ENCODE measurements around the gene HLF. TPM values are rescaled to one million over a fixed set of nuclear protein-coding genes. Genes with fewer than 3 reads are reported as not detected.

The HLF gene
- polyA plus RNA-seq, 3 donors = not detected

GRCh38 chr17:55271958-55272710, 7.4 kb downstream of the HLF start:
- intact Hi-C loops (cut with micrococcal nuclease) = no loop called here
- H3K4me3 ChIP-seq (replicated peaks in 1 of 3; ENCODE audit: low read depth in 2 of 3, low read length in 3 of 3) = no peak overlapping the region
- H3K4me1 ChIP-seq (ENCODE audit: control insufficient read depth in 1 of 2, insufficient read depth in 2 of 2, low read length in 2 of 2) = no peaks in the 10 kb centered on the region
- Mint-ChIP-seq H3K9me3 (peaks cover 3 to 14% (median 11%) of the 10 kb centered on the region in 7 donors), H3K4me1 (peaks cover 2% of the 10 kb centered on the region), H3K27me3 (ENCODE audit: low read depth in 3 of 3) (peaks cover 47 to 66% (median 53%) of the 10 kb centered on the region in 3 donors), H3K27ac (no peak overlapping the region), H3K4me3 (peak overlapping the region in 1 of 2 donors; percentile 16), H3K36me3 (no peaks in the 10 kb centered on the region)
- TF ChIP-seq CTCF (IDR thresholded peaks at IDR 0.05) = no peak
- WGBS (ENCODE audit: insufficient coverage) = 49% methylated on average over 6 of the region's 8 CpGs
- H4K20me1 ChIP-seq (ENCODE audit: insufficient read depth, low read length) = no peaks in the 10 kb centered on the region
- no peak overlapping the region for H3K27ac ChIP-seq (ENCODE audit: low read depth in 1 of 2, low read length in 2 of 2)
- peaks cover 0 to 27% of the 10 kb centered on the region in 2 donors for H3K9me3 ChIP-seq (replicated peaks in 1 of 2; ENCODE audit: control insufficient read depth in 1 of 2, insufficient read depth in 1 of 2, low read length in 2 of 2)
- H2AFZ ChIP-seq (ENCODE audit: insufficient read depth, low read depth, low read length, poor library complexity, severe bottlenecking) = no peak overlapping the region
- H3K36me3 ChIP-seq (replicated peaks in 1 of 2; ENCODE audit: control insufficient read depth in 1 of 2, insufficient read depth in 2 of 2, low read length in 2 of 2) = no peaks in the 10 kb centered on the region
- no peak overlapping the region for H3K4me2 ChIP-seq (replicated peaks; ENCODE audit: extremely low read depth, low read length, poor library complexity, severe bottlenecking)
- DNase-seq = no peak
- H3K9ac ChIP-seq (ENCODE audit: insufficient read depth, low read length, poor library complexity, severe bottlenecking) = no peak overlapping the region
- H3K27me3 ChIP-seq (ENCODE audit: control insufficient read depth in 2 of 2, insufficient read depth in 2 of 2, low read length in 2 of 2) = peaks cover 47 to 59% of the 10 kb centered on the region in 2 donors
- H3K79me2 ChIP-seq (ENCODE audit: insufficient read depth, low read length) = no peaks in the 10 kb centered on the region

GRCh38 chr17:55272711-55273578, 8.2 kb downstream of the HLF start:
- peaks cover 38 to 60% (median 45%) of the 10 kb centered on the region in 3 donors for H3K27me3 Mint-ChIP-seq (ENCODE audit: low read depth in 3 of 3)
- intact Hi-C loops (cut with micrococcal nuclease) = no loop called here
- H3K27ac Mint-ChIP-seq = no peak overlapping the region

More at GRCh38 chr17:55272711-55273578, 8.2 kb downstream of the HLF start:
- no peaks in the 10 kb centered on the region for H4K20me1 ChIP-seq (ENCODE audit: insufficient read depth, low read length)
- H3K27ac ChIP-seq (ENCODE audit: low read depth in 1 of 2, low read length in 2 of 2) = no peak overlapping the region
- no peak overlapping the region for H3K4me2 ChIP-seq (replicated peaks; ENCODE audit: extremely low read depth, low read length, poor library complexity, severe bottlenecking)
- H3K9me3 ChIP-seq (replicated peaks in 1 of 2; ENCODE audit: control insufficient read depth in 1 of 2, insufficient read depth in 1 of 2, low read length in 2 of 2) = peaks cover 0 to 24% of the 10 kb centered on the region in 2 donors
- no peak overlapping the region for H3K9ac ChIP-seq (ENCODE audit: insufficient read depth, low read length, poor library complexity, severe bottlenecking)
- peak overlapping the region in 1 of 2 donors; percentile 7 for H3K4me3 Mint-ChIP-seq
- H3K4me1 ChIP-seq (ENCODE audit: control insufficient read depth in 1 of 2, insufficient read depth in 2 of 2, low read length in 2 of 2) = no peaks in the 10 kb centered on the region
- H2AFZ ChIP-seq (ENCODE audit: insufficient read depth, low read depth, low read length, poor library complexity, severe bottlenecking) = no peak overlapping the region
- no peaks in the 10 kb centered on the region for H3K79me2 ChIP-seq (ENCODE audit: insufficient read depth, low read length)
- H3K4me3 ChIP-seq (replicated peaks in 1 of 3; ENCODE audit: low read depth in 2 of 3, low read length in 3 of 3) = no peak overlapping the region
- peaks cover 39 to 51% of the 10 kb centered on the region in 2 donors for H3K27me3 ChIP-seq (ENCODE audit: control insufficient read depth in 2 of 2, insufficient read depth in 2 of 2, low read length in 2 of 2)
- H3K4me1 Mint-ChIP-seq = peaks cover 2% of the 10 kb centered on the region
- TF ChIP-seq CTCF (IDR thresholded peaks at IDR 0.05) = no peak
- WGBS (ENCODE audit: insufficient coverage) = 80% methylated on average over 6 of the region's 13 CpGs
- no peaks in the 10 kb centered on the region for H3K36me3 Mint-ChIP-seq
- H3K9me3 Mint-ChIP-seq = peaks cover 3 to 13% (median 11%) of the 10 kb centered on the region in 7 donors
- no peaks in the 10 kb centered on the region for H3K36me3 ChIP-seq (replicated peaks in 1 of 2; ENCODE audit: control insufficient read depth in 1 of 2, insufficient read depth in 2 of 2, low read length in 2 of 2)
- no peak for DNase-seq

Data from CD14-positive monocyte (primary cell).